Measurements from ENCODE around the gene THADA. TPM values are rescaled to one million over a fixed set of nuclear protein-coding genes. Genes with fewer than 3 reads are reported as not detected.

The THADA gene
- polyA plus RNA-seq, 1 donor (not counting 4 experiments of a cell fraction or from before 2014, with no cell fraction given) = 22.6 TPM

GRCh38 chr2:43526994-43527393, 68.8 kb downstream of the THADA start:
- Histone ChIP-seq H3K27ac (ENCODE audit: control insufficient read depth, insufficient read depth, low read length) (no peak overlapping the region), H3K79me2 (ENCODE audit: control insufficient read depth, insufficient read depth, low read length) (no peaks in the 10 kb centered on the region), H3K9ac (ENCODE audit: control insufficient read depth, extremely low read depth, insufficient read depth, low read length) (no peak overlapping the region), H3K4me2 (ENCODE audit: control insufficient read depth, extremely low read depth, insufficient read depth, low read depth, low read length) (no peak overlapping the region), H3K27me3 (ENCODE audit: control insufficient read depth, extremely low read depth, insufficient read depth, low read length) (no peaks in the 10 kb centered on the region), H3K9me3 (ENCODE audit: control insufficient read depth, low read depth, low read length) (no peaks in the 10 kb centered on the region), H3K4me1 (ENCODE audit: control insufficient read depth, extremely low read depth, insufficient read depth, low read length) (no peaks in the 10 kb centered on the region), H3K36me3 (ENCODE audit: control insufficient read depth in 2 of 2, extremely low read depth in 1 of 2, insufficient read depth in 2 of 2, low read length in 2 of 2) (no peaks in the 10 kb centered on the region), H3K4me3 (ENCODE audit: control insufficient read depth in 2 of 3, extremely low read depth in 1 of 3, insufficient read depth in 2 of 3, low read depth in 1 of 3, low read length in 3 of 3) (no peak overlapping the region), H3K9me1 (ENCODE audit: control insufficient read depth, extremely low read depth, insufficient read depth, low read length) (no peaks in the 10 kb centered on the region), H4K20me1 (ENCODE audit: control insufficient read depth, extremely low read depth, insufficient read depth, low read length) (no peaks in the 10 kb centered on the region), H2AFZ (ENCODE audit: control insufficient read depth, low read length) (no peak overlapping the region)
- no peak for DNase-seq (ENCODE audit: low read depth, low spot score)
- no peak for FAIRE-seq
- no peak for TF ChIP-seq CTCF (optimal IDR thresholded peaks at IDR 0.05 in 1 of 3, IDR thresholded peaks at IDR 0.05 in 1 of 3, conservative IDR thresholded peaks at IDR 0.05 in 1 of 3; ENCODE audit: extremely low read depth in 1 of 3, insufficient read depth in 2 of 3, low read length in 3 of 3)
- dilution Hi-C loops (cut with MboI; ENCODE audit: extremely low pct_ligation_motif_present, low sequenced_read_pairs) = no loop called here

- peaks cover 1% of the 10 kb centered on the region for H3K4me1 ChIP-seq (ENCODE audit: control insufficient read depth, extremely low read depth, insufficient read depth, low read length)
- no peak overlapping the region for H3K4me3 ChIP-seq (ENCODE audit: control insufficient read depth in 2 of 3, extremely low read depth in 1 of 3, insufficient read depth in 2 of 3, low read depth in 1 of 3, low read length in 3 of 3)
- no peak overlapping the region for H3K27ac ChIP-seq (ENCODE audit: control insufficient read depth, insufficient read depth, low read length)
- no peaks in the 10 kb centered on the region for H3K9me3 ChIP-seq (ENCODE audit: control insufficient read depth, low read depth, low read length)
- no peak for TF ChIP-seq CTCF (optimal IDR thresholded peaks at IDR 0.05 in 1 of 3, IDR thresholded peaks at IDR 0.05 in 1 of 3, conservative IDR thresholded peaks at IDR 0.05 in 1 of 3; ENCODE audit: extremely low read depth in 1 of 3, insufficient read depth in 2 of 3, low read length in 3 of 3)
- TF ChIP-seq EZH2 (IDR thresholded peaks at IDR 0.05; ENCODE audit: low read length) = no peak
- no peak overlapping the region for H3K9ac ChIP-seq (ENCODE audit: control insufficient read depth, extremely low read depth, insufficient read depth, low read length)
- no peak for FAIRE-seq
- DNase-seq (ENCODE audit: low read depth, low spot score) = no peak
- no peaks in the 10 kb centered on the region for H4K20me1 ChIP-seq (ENCODE audit: control insufficient read depth, extremely low read depth, insufficient read depth, low read length)
- H3K4me2 ChIP-seq (ENCODE audit: control insufficient read depth, extremely low read depth, insufficient read depth, low read depth, low read length) = no peak overlapping the region
- no peaks in the 10 kb centered on the region for H3K27me3 ChIP-seq (ENCODE audit: control insufficient read depth, extremely low read depth, insufficient read depth, low read length)
- no peaks in the 10 kb centered on the region for H3K79me2 ChIP-seq (ENCODE audit: control insufficient read depth, insufficient read depth, low read length)
- H2AFZ ChIP-seq (ENCODE audit: control insufficient read depth, low read length) = no peak overlapping the region
- dilution Hi-C loops (cut with MboI; ENCODE audit: extremely low pct_ligation_motif_present, low sequenced_read_pairs) = no loop called here
- H3K9me1 ChIP-seq (ENCODE audit: control insufficient read depth, extremely low read depth, insufficient read depth, low read length) = no peaks in the 10 kb centered on the region
- no peaks in the 10 kb centered on the region for H3K36me3 ChIP-seq (ENCODE audit: control insufficient read depth in 2 of 2, extremely low read depth in 1 of 2, insufficient read depth in 2 of 2, low read length in 2 of 2)
Observed at GRCh38 chr2:43525506-43525905, 70.3 kb downstream of the THADA start.

Data from keratinocyte (primary cell).